Activated CD4-positive, alpha-beta memory T cell treated with anti-CD3 and anti-CD28 coated beads for 36 hours (primary cell): ENCODE data around the gene PLCD4. TPM values are rescaled to one million over a fixed set of nuclear protein-coding genes. Genes with fewer than 3 reads are reported as not detected.

ENCODE experiments used
- CTCF ChIA-PET: fragments of 350-600 bp; sonication (Branson Sonifier 250); formaldehyde crosslinking; loops from one replicate; lab custom pipeline; 2021; ENCODE audit warnings: antibody characterized with exemption, inconsistent platforms; lab: Charles Lee
- POLR2A ChIA-PET: fragments of 350-600 bp; sonication (Branson Sonifier 250); formaldehyde crosslinking; loops from one replicate; lab custom pipeline; 2021; ENCODE audit warnings: antibody characterized with exemption; lab: Charles Lee
- DNase-seq: peaks from one replicate; pipeline ENCODE4 v3.0.0-alpha.2; 2020
- H3K27ac Mint-ChIP-seq: one replicate; pipeline ENCODE4 v1.8.0; 2021; ENCODE audit warnings: mixed read lengths
- H3K27me3 Mint-ChIP-seq: one replicate; pipeline ENCODE4 v1.8.0; 2021; ENCODE audit warnings: mixed read lengths
- H3K36me3 Mint-ChIP-seq: one replicate; pipeline ENCODE4 v1.8.0; 2021; ENCODE audit warnings: mixed read lengths
- H3K4me1 Mint-ChIP-seq: one replicate; pipeline ENCODE4 v1.8.0; 2021; ENCODE audit warnings: low read depth, mixed read lengths
- H3K4me3 Mint-ChIP-seq: one replicate; pipeline ENCODE4 v1.8.0; 2021; ENCODE audit warnings: mild to moderate bottlenecking, mixed read lengths
- H3K9me3 Mint-ChIP-seq: one replicate; pipeline ENCODE4 v1.8.0; 2021; ENCODE audit warnings: mixed read lengths
- intact Hi-C: fragments of 100-400 bp; cut with micrococcal nuclease; formaldehyde crosslinking; loops from one replicate; pipeline ENCODE4 v1.15.1; 2023
- total RNA-seq, 2 experiments: library from RNA; stranded (reverse); gene quantifications; one replicate each; pipeline ENCODE4 v1.2.3, GENCODE V29; 2021

Gene PLCD4
- total RNA-seq, 2 experiments from 2014 or later, result 0.51 to 0.78 TPM

- no peaks in the 10 kb centered on the region for H3K27me3 Mint-ChIP-seq
- CTCF ChIA-PET, result no interaction called here
- H3K27ac Mint-ChIP-seq, result peak overlapping the region; percentile 23
- H3K4me1 Mint-ChIP-seq, result peaks cover 50% of the 10 kb centered on the region
- H3K9me3 Mint-ChIP-seq, result no peaks in the 10 kb centered on the region
- intact Hi-C loops, result no loop called here
- no peak overlapping the region for H3K4me3 Mint-ChIP-seq
- peaks cover 25% of the 10 kb centered on the region for H3K36me3 Mint-ChIP-seq
- DNase-seq, result no peak
- POLR2A ChIA-PET, result no interaction called here
These were observed 30.8 kb upstream of the PLCD4 start for GRCh38 chr2:218576854-218577253.

- ChIA-PET POLR2A (no interaction called here), CTCF (interaction anchor here (0.7 kb wide), 1 partner anchor 38 kb away, joined by 3 read pairs; no protein-coding TSS in a partner anchor)
- no peak for DNase-seq
- Mint-ChIP-seq H3K36me3 (peaks cover 25% of the 10 kb centered on the region), H3K27ac (no peak overlapping the region), H3K4me1 (peaks cover 52% of the 10 kb centered on the region), H3K27me3 (no peaks in the 10 kb centered on the region), H3K4me3 (no peak overlapping the region), H3K9me3 (no peaks in the 10 kb centered on the region)
- intact Hi-C loops, result no loop called here
These were observed 30.0 kb upstream of the PLCD4 start for GRCh38 chr2:218577482-218578220.

GRCh38 chr2:218578272-218578877 lies 29.3 kb upstream of the PLCD4 start:
- no peak overlapping the region for H3K27ac Mint-ChIP-seq

GRCh38 chr2:218582076-218582475 lies 25.6 kb upstream of the PLCD4 start:
- H3K27ac Mint-ChIP-seq, result peak overlapping the region; percentile 65
- CTCF ChIA-PET, result interaction anchor here (1.4 kb wide), 1 partner anchor 9 kb away, joined by 3 read pairs; no protein-coding TSS in a partner anchor
- POLR2A ChIA-PET, result interaction anchor here (0.7 to 1.2 kb wide), 2 partner anchors 12 to 76 kb away, joined by 3 to 5 read pairs; no protein-coding TSS in a partner anchor
- H3K4me1 Mint-ChIP-seq, result peaks cover 42% of the 10 kb centered on the region
- no peaks in the 10 kb centered on the region for H3K9me3 Mint-ChIP-seq
- intact Hi-C loops, result loop anchor here (1.0 to 5.0 kb wide), 2 partner anchors 14 to 290 kb away; partner anchors contain the start of genes CNOT9, TMBIM1 and USP37
- H3K4me3 Mint-ChIP-seq, result no peak overlapping the region
- peaks cover 47% of the 10 kb centered on the region for H3K36me3 Mint-ChIP-seq
- no peaks in the 10 kb centered on the region for H3K27me3 Mint-ChIP-seq
- DNase-seq, result no peak

More at GRCh38 chr2:218578272-218578877, 29.3 kb upstream of the PLCD4 start:
- ChIA-PET POLR2A (no interaction called here), CTCF (interaction anchor here (0.7 to 0.8 kb wide), 2 partner anchors 8 to 37 kb away, joined by 3 read pairs; no protein-coding TSS in a partner anchor)
- Mint-ChIP-seq H3K36me3 (peaks cover 28% of the 10 kb centered on the region), H3K9me3 (no peaks in the 10 kb centered on the region), H3K4me1 (peaks cover 53% of the 10 kb centered on the region), H3K27me3 (no peaks in the 10 kb centered on the region), H3K4me3 (no peak overlapping the region)
- no peak for DNase-seq
- intact Hi-C loops, result no loop called here

GRCh38 chr2:218583983-218584850 lies 23.5 kb upstream of the PLCD4 start:
- ChIA-PET POLR2A (no interaction called here), CTCF (no interaction called here)
- intact Hi-C loops, result loop anchor here (5.0 kb wide), 1 partner anchor 292 kb away; the partner anchor contains the start of gene TMBIM1
- Mint-ChIP-seq H3K36me3 (peaks cover 48% of the 10 kb centered on the region), H3K27ac (no peak overlapping the region), H3K4me3 (no peak overlapping the region), H3K27me3 (no peaks in the 10 kb centered on the region), H3K9me3 (no peaks in the 10 kb centered on the region), H3K4me1 (peaks cover 25% of the 10 kb centered on the region)
- DNase-seq, result no peak

GRCh38 chr2:218585541-218585940 lies 22.2 kb upstream of the PLCD4 start:
- intact Hi-C loops, result no loop called here
- Mint-ChIP-seq H3K27ac (no peak overlapping the region), H3K4me1 (peaks cover 22% of the 10 kb centered on the region), H3K27me3 (no peaks in the 10 kb centered on the region), H3K36me3 (peaks cover 52% of the 10 kb centered on the region), H3K4me3 (no peak overlapping the region), H3K9me3 (no peaks in the 10 kb centered on the region)
- DNase-seq, result no peak
- ChIA-PET POLR2A (no interaction called here), CTCF (interaction anchor here (1.2 kb wide), 1 partner anchor 121 kb away, joined by 3 read pairs; no protein-coding TSS in a partner anchor)

- peaks cover 9% of the 10 kb centered on the region for H3K27me3 Mint-ChIP-seq
- H3K27ac Mint-ChIP-seq, result no peak overlapping the region
- intact Hi-C loops, result no loop called here
- POLR2A ChIA-PET, result no interaction called here
- H3K36me3 Mint-ChIP-seq, result no peaks in the 10 kb centered on the region
- no peaks in the 10 kb centered on the region for H3K4me1 Mint-ChIP-seq
- CTCF ChIA-PET, result no interaction called here
- H3K4me3 Mint-ChIP-seq, result no peak overlapping the region
- no peaks in the 10 kb centered on the region for H3K9me3 Mint-ChIP-seq
- DNase-seq, result no peak
These were observed 2.3 kb upstream of the PLCD4 start for GRCh38 chr2:218605432-218605831.

GRCh38 chr2:218615868-218616315 lies 8.2 kb downstream of the PLCD4 start:
- no peaks in the 10 kb centered on the region for H3K27me3 Mint-ChIP-seq
- H3K36me3 Mint-ChIP-seq, result no peaks in the 10 kb centered on the region
- H3K4me3 Mint-ChIP-seq, result no peak overlapping the region
- DNase-seq, result no peak
- H3K4me1 Mint-ChIP-seq, result no peaks in the 10 kb centered on the region
- ChIA-PET CTCF (no interaction called here), POLR2A (interaction anchor here (1.3 kb wide), 1 partner anchor 42 kb away, joined by 6 read pairs; no protein-coding TSS in a partner anchor)
- H3K9me3 Mint-ChIP-seq, result no peaks in the 10 kb centered on the region
- no peak overlapping the region for H3K27ac Mint-ChIP-seq
- intact Hi-C loops, result no loop called here

- ChIA-PET POLR2A (no interaction called here), CTCF (no interaction called here)
- Mint-ChIP-seq H3K27me3 (no peaks in the 10 kb centered on the region), H3K36me3 (no peaks in the 10 kb centered on the region), H3K27ac (no peak overlapping the region), H3K9me3 (no peaks in the 10 kb centered on the region), H3K4me3 (no peak overlapping the region), H3K4me1 (no peaks in the 10 kb centered on the region)
- no peak for DNase-seq
- intact Hi-C loops, result no loop called here
These were observed 10.6 kb downstream of the PLCD4 start for GRCh38 chr2:218618102-218618860.

GRCh38 chr2:218621007-218621406 lies 13.3 kb downstream of the PLCD4 start:
- intact Hi-C loops, result no loop called here
- H3K4me3 Mint-ChIP-seq, result no peak overlapping the region
- CTCF ChIA-PET, result no interaction called here
- POLR2A ChIA-PET, result no interaction called here
- no peak for DNase-seq
- no peaks in the 10 kb centered on the region for H3K36me3 Mint-ChIP-seq
- H3K4me1 Mint-ChIP-seq, result no peaks in the 10 kb centered on the region
- no peaks in the 10 kb centered on the region for H3K27me3 Mint-ChIP-seq
- H3K9me3 Mint-ChIP-seq, result no peaks in the 10 kb centered on the region
- H3K27ac Mint-ChIP-seq, result no peak overlapping the region

GRCh38 chr2:218622606-218623365 lies 15.1 kb downstream of the PLCD4 start:
- Mint-ChIP-seq H3K4me3 (no peak overlapping the region), H3K27ac (no peak overlapping the region), H3K27me3 (no peaks in the 10 kb centered on the region), H3K36me3 (no peaks in the 10 kb centered on the region), H3K4me1 (no peaks in the 10 kb centered on the region), H3K9me3 (no peaks in the 10 kb centered on the region)
- ChIA-PET POLR2A (no interaction called here), CTCF (no interaction called here)
- DNase-seq, result no peak
- intact Hi-C loops, result no loop called here
